WTC11 (cell line): ENCODE measurements around the gene SDK2. TPM values are rescaled to one million over a fixed set of nuclear protein-coding genes. Genes with fewer than 3 reads are reported as not detected.

Experiments
- ATAC-seq: fragments of 200-7000 bp; cut with Tn5 transposase; 2 replicates; pipeline ENCODE4 v1.10.0; 2021; ENCODE audit warnings: mild to moderate bottlenecking, moderate library complexity
- CTCF ChIA-PET: fragments of 300-600 bp; sonication (Branson Sonifier 250); formaldehyde crosslinking; loops from one replicate; lab custom pipeline; 2021; ENCODE audit warnings: antibody characterized with exemption; lab: Charles Lee
- POLR2A ChIA-PET: fragments of 350-600 bp; sonication (Branson Sonifier 250); formaldehyde crosslinking; loops from one replicate; lab custom pipeline; 2021; ENCODE audit warnings: antibody characterized with exemption; lab: Charles Lee
- DNase-seq: peaks from one replicate; pipeline ENCODE4 v3.0.0; 2021; ENCODE audit warnings: low spot score
- H3K27ac Mint-ChIP-seq: 2 replicates; pipeline ENCODE4 v1.8.0; 2021; ENCODE audit warnings: mixed read lengths
- H3K27me3 Mint-ChIP-seq: 2 replicates; pipeline ENCODE4 v1.8.0; 2021; ENCODE audit warnings: low read depth, mild to moderate bottlenecking, moderate library complexity, mixed read lengths
- H3K36me3 Mint-ChIP-seq: 2 replicates; pipeline ENCODE4 v1.8.0; 2021; ENCODE audit warnings: mixed read lengths
- H3K4me1 Mint-ChIP-seq: 2 replicates; pipeline ENCODE4 v1.8.0; 2022; ENCODE audit warnings: mixed read lengths
- H3K4me3 Mint-ChIP-seq: 2 replicates; pipeline ENCODE4 v1.8.0; 2021; ENCODE audit warnings: mild to moderate bottlenecking, moderate library complexity, mixed read lengths
- H3K9me3 Mint-ChIP-seq: 2 replicates; pipeline ENCODE4 v1.8.0; 2021; ENCODE audit warnings: mixed read lengths
- ATF3 ChIP-seq: sonication (generic); formaldehyde crosslinking; conservative IDR thresholded peaks from 2 replicates; pipeline ENCODE4 v1.8.1; 2022; ENCODE audit warnings: mild to moderate bottlenecking, missing genetic modification reagents
- CBFB ChIP-seq: sonication (generic); formaldehyde crosslinking; IDR thresholded peaks from 2 replicates; pipeline ENCODE4 v1.8.1; 2022; ENCODE audit warnings: mild to moderate bottlenecking, low read depth, missing genetic modification reagents
- CTCF ChIP-seq: fragments of 200-600 bp; IDR thresholded peaks from 2 replicates; pipeline ENCODE4 v1.8.0; 2022; ENCODE audit warnings: antibody characterized with exemption
- EMX1 ChIP-seq: fragments of 250-450 bp; sonication (Bioruptor Pico); IDR thresholded peaks from 2 replicates; pipeline ENCODE4 v1.8.0; 2021; ENCODE audit warnings: mild to moderate bottlenecking
- FOXJ3 ChIP-seq: sonication (generic); formaldehyde crosslinking; IDR thresholded peaks from 2 replicates; pipeline ENCODE4 v1.9.0; 2021; ENCODE audit warnings: missing genetic modification reagents, mild to moderate bottlenecking, borderline replicate concordance
- FOXK1 ChIP-seq: sonication (generic); formaldehyde crosslinking; IDR thresholded peaks from 2 replicates; pipeline ENCODE4 v1.8.0; 2022; ENCODE audit warnings: mild to moderate bottlenecking, moderate library complexity, missing genetic modification reagents
- GABPB1 ChIP-seq: sonication (generic); formaldehyde crosslinking; IDR thresholded peaks from 2 replicates; pipeline ENCODE4 v1.8.1; 2023; ENCODE audit warnings: mild to moderate bottlenecking, missing genetic modification reagents
- GTF2I ChIP-seq: fragments of 250-450 bp; sonication (Bioruptor Pico); conservative IDR thresholded peaks from 2 replicates; pipeline ENCODE4 v1.4.0; 2021; ENCODE audit warnings: mild to moderate bottlenecking
- JAZF1 ChIP-seq: fragments of 250-450 bp; sonication (Bioruptor Pico); IDR thresholded peaks from 2 replicates; pipeline ENCODE4 v1.9.0; 2021; ENCODE audit warnings: moderate library complexity, mild to moderate bottlenecking, inconsistent platforms
- NFYB ChIP-seq: sonication (generic); formaldehyde crosslinking; conservative IDR thresholded peaks from 2 replicates; pipeline ENCODE4 v1.8.0; 2022; ENCODE audit warnings: low read depth, missing genetic modification reagents
- PRDM15 ChIP-seq: sonication (generic); formaldehyde crosslinking; IDR thresholded peaks from 2 replicates; pipeline ENCODE4 v1.8.0; 2022; ENCODE audit warnings: missing genetic modification reagents
- RELA ChIP-seq: sonication (generic); formaldehyde crosslinking; IDR thresholded peaks from 2 replicates; pipeline ENCODE4 v1.8.1; 2022; ENCODE audit warnings: missing genetic modification reagents, mild to moderate bottlenecking, borderline replicate concordance
- RORB ChIP-seq: fragments of 250-450 bp; sonication (Bioruptor Pico); IDR thresholded peaks from 2 replicates; pipeline ENCODE4 v1.9.0; 2021; ENCODE audit warnings: mild to moderate bottlenecking
- SMAD3 ChIP-seq: sonication (generic); formaldehyde crosslinking; IDR thresholded peaks from 2 replicates; pipeline ENCODE4 v1.8.0; 2022; ENCODE audit warnings: missing genetic modification reagents, mild to moderate bottlenecking, borderline replicate concordance
- SMAD4 ChIP-seq: sonication (generic); formaldehyde crosslinking; IDR thresholded peaks from 2 replicates; pipeline ENCODE4 v1.8.0; 2022; ENCODE audit warnings: mild to moderate bottlenecking, missing genetic modification reagents
- TEAD1 ChIP-seq: sonication (generic); formaldehyde crosslinking; IDR thresholded peaks from 2 replicates; pipeline ENCODE4 v1.8.0; 2022; ENCODE audit warnings: mild to moderate bottlenecking, missing genetic modification reagents
- total RNA-seq: library from RNA; stranded (reverse); gene quantifications from 3 replicates; pipeline ENCODE4 v1.2.3, GENCODE V29; 2021
- TF ChIP-seq, protein P1 (sequence below): sonication (generic); formaldehyde crosslinking; IDR thresholded peaks from 2 replicates; pipeline ENCODE4 v1.8.1; 2022; ENCODE audit warnings: low read depth, missing genetic modification reagents, borderline replicate concordance
- TF ChIP-seq, protein P2 (sequence below): fragments of 250-450 bp; sonication (Bioruptor Pico); IDR thresholded peaks from 2 replicates; pipeline ENCODE4 v1.9.0; 2021; ENCODE audit warnings: mild to moderate bottlenecking
- TF ChIP-seq, protein P3 (sequence below): sonication (generic); formaldehyde crosslinking; IDR thresholded peaks from 2 replicates; pipeline ENCODE4 v1.8.0; 2023; ENCODE audit warnings: mild to moderate bottlenecking, missing genetic modification reagents
- TF ChIP-seq, protein P4 (sequence below): sonication (generic); formaldehyde crosslinking; IDR thresholded peaks from 2 replicates; pipeline ENCODE4 v1.8.1; 2023; ENCODE audit warnings: mild to moderate bottlenecking, moderate library complexity, missing genetic modification reagents

The SDK2 gene
- total RNA-seq, 1 experiment from 2014 or later: 14.8 TPM

DNA sequence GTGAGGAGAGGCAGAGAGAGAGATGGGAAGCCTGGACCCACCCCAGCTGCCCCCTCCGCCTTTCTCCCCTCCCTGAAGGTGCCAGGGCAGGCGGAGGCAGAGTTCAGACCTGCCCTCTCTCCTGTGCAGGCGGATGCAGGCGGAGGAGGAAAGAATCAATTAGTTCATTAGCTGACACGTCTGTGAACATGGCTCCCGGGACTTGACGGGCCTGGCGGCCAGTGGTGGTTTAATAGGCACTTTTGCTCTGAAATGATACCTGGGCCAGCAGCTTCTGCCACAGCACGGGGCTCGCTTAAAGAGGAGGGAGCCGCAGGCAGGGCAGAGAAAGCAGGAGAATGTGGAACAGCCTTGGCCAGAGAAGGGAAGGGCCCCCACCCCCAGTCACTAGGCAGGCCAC lies 98.1 kb downstream of the SDK2 start:
- no peak overlapping the region for H3K27ac Mint-ChIP-seq
- H3K9me3 Mint-ChIP-seq: no peaks in the 10 kb centered on the region
- no peak overlapping the region for H3K4me3 Mint-ChIP-seq
- H3K36me3 Mint-ChIP-seq: no peaks in the 10 kb centered on the region
- H3K4me1 Mint-ChIP-seq: peaks cover 68% of the 10 kb centered on the region
- POLR2A ChIA-PET: no interaction called here
- no peak for TF ChIP-seq GABPB1
- TF ChIP-seq ATF3 (CRISPR knock-in tag): no peak
- no peak for TF ChIP-seq RELA (CRISPR knock-in tag)
- TF ChIP-seq, protein P1, sequence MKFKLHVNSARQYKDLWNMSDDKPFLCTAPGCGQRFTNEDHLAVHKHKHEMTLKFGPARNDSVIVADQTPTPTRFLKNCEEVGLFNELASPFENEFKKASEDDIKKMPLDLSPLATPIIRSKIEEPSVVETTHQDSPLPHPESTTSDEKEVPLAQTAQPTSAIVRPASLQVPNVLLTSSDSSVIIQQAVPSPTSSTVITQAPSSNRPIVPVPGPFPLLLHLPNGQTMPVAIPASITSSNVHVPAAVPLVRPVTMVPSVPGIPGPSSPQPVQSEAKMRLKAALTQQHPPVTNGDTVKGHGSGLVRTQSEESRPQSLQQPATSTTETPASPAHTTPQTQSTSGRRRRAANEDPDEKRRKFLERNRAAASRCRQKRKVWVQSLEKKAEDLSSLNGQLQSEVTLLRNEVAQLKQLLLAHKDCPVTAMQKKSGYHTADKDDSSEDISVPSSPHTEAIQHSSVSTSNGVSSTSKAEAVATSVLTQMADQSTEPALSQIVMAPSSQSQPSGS (CRISPR knock-in tag): no peak
- no peak for TF ChIP-seq RORB
- TF ChIP-seq JAZF1 (CRISPR knock-in tag): no peak
- TF ChIP-seq SMAD4 (CRISPR knock-in tag): no peak
- TF ChIP-seq, protein P2, sequence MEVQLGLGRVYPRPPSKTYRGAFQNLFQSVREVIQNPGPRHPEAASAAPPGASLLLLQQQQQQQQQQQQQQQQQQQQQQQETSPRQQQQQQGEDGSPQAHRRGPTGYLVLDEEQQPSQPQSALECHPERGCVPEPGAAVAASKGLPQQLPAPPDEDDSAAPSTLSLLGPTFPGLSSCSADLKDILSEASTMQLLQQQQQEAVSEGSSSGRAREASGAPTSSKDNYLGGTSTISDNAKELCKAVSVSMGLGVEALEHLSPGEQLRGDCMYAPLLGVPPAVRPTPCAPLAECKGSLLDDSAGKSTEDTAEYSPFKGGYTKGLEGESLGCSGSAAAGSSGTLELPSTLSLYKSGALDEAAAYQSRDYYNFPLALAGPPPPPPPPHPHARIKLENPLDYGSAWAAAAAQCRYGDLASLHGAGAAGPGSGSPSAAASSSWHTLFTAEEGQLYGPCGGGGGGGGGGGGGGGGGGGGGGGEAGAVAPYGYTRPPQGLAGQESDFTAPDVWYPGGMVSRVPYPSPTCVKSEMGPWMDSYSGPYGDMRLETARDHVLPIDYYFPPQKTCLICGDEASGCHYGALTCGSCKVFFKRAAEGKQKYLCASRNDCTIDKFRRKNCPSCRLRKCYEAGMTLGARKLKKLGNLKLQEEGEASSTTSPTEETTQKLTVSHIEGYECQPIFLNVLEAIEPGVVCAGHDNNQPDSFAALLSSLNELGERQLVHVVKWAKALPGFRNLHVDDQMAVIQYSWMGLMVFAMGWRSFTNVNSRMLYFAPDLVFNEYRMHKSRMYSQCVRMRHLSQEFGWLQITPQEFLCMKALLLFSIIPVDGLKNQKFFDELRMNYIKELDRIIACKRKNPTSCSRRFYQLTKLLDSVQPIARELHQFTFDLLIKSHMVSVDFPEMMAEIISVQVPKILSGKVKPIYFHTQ (CRISPR knock-in tag): no peak
- TF ChIP-seq TEAD1 (CRISPR knock-in tag): no peak
- TF ChIP-seq CTCF: no peak
- no peak for TF ChIP-seq SMAD3 (CRISPR knock-in tag)
- TF ChIP-seq, protein P3, sequence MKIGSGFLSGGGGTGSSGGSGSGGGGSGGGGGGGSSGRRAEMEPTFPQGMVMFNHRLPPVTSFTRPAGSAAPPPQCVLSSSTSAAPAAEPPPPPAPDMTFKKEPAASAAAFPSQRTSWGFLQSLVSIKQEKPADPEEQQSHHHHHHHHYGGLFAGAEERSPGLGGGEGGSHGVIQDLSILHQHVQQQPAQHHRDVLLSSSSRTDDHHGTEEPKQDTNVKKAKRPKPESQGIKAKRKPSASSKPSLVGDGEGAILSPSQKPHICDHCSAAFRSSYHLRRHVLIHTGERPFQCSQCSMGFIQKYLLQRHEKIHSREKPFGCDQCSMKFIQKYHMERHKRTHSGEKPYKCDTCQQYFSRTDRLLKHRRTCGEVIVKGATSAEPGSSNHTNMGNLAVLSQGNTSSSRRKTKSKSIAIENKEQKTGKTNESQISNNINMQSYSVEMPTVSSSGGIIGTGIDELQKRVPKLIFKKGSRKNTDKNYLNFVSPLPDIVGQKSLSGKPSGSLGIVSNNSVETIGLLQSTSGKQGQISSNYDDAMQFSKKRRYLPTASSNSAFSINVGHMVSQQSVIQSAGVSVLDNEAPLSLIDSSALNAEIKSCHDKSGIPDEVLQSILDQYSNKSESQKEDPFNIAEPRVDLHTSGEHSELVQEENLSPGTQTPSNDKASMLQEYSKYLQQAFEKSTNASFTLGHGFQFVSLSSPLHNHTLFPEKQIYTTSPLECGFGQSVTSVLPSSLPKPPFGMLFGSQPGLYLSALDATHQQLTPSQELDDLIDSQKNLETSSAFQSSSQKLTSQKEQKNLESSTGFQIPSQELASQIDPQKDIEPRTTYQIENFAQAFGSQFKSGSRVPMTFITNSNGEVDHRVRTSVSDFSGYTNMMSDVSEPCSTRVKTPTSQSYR (CRISPR knock-in tag): no peak
- no peak for TF ChIP-seq GTF2I (CRISPR knock-in tag)
- no peak for TF ChIP-seq CBFB
- no peak for TF ChIP-seq NFYB (CRISPR knock-in tag)
- TF ChIP-seq FOXK1 (CRISPR knock-in tag): no peak
- no peak for TF ChIP-seq PRDM15 (CRISPR knock-in tag)
- TF ChIP-seq, protein P4, sequence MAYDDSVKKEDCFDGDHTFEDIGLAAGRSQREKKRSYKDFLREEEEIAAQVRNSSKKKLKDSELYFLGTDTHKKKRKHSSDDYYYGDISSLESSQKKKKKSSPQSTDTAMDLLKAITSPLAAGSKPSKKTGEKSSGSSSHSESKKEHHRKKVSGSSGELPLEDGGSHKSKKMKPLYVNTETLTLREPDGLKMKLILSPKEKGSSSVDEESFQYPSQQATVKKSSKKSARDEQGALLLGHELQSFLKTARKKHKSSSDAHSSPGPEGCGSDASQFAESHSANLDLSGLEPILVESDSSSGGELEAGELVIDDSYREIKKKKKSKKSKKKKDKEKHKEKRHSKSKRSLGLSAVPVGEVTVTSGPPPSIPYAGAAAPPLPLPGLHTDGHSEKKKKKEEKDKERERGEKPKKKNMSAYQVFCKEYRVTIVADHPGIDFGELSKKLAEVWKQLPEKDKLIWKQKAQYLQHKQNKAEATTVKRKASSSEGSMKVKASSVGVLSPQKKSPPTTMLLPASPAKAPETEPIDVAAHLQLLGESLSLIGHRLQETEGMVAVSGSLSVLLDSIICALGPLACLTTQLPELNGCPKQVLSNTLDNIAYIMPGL (CRISPR knock-in tag): no peak
- no peak for TF ChIP-seq FOXJ3
- TF ChIP-seq EMX1 (CRISPR knock-in tag): no peak
- TF ChIP-seq, all 79 proteins: peak for 0
- no peaks in the 10 kb centered on the region; the same call in 1 of the 2 replicates for H3K27me3 Mint-ChIP-seq
- DNase-seq (no peak), ATAC-seq (no peak)
- CTCF ChIA-PET: interaction anchor here (0.8 to 1.4 kb wide), 5 partner anchors 9 to 116 kb away, joined by 3 to 4 read pairs (median 3); no protein-coding TSS in a partner anchor
